HL-60 (cell line): ENCODE results near the gene TBL1X.

Experiments used
- DNase-seq, 2 experiments: peaks; one replicate each; pipeline ENCODE4 v3.0.0-alpha.2; 2010 to 2020; ENCODE audit warnings: low read depth in 1 of 2, low spot score in 1 of 2
- H3K27ac ChIP-seq: fragments of 250-450 bp; sonication (Bioruptor Pico); replicated peaks from 2 replicates; pipeline ENCODE4 v1.5.1; 2020; ENCODE audit warnings: mild to moderate bottlenecking, moderate library complexity
- H3K27me3 ChIP-seq: fragments of 250-450 bp; sonication (Bioruptor Pico); 2 replicates; pipeline ENCODE4 v1.5.1; 2021; ENCODE audit warnings: mild to moderate bottlenecking, moderate library complexity; ENCODE audit not compliant: insufficient read depth, poor library complexity, severe bottlenecking
- H3K4me3 ChIP-seq: replicated peaks from 2 replicates; pipeline ENCODE4 v1.5.1; 2011; ENCODE audit warnings: mild to moderate bottlenecking, control low read depth, low read length; ENCODE audit not compliant: insufficient read depth
- CTCF ChIP-seq: IDR thresholded peaks from one replicate; pipeline ENCODE4 v1.5.1; 2011; ENCODE audit warnings: low read length, control low read depth, inconsistent platforms; ENCODE audit not compliant: insufficient read depth
- GABPA ChIP-seq: IDR thresholded peaks from 2 replicates; pipeline ENCODE4 v1.6.1; 2012; ENCODE audit warnings: low read depth
- POLR2AphosphoS5 ChIP-seq: IDR thresholded peaks from 2 replicates; pipeline ENCODE4 v1.6.1; 2012; ENCODE audit warnings: low read depth
- REST ChIP-seq: IDR thresholded peaks from 2 replicates; pipeline ENCODE4 v1.6.1; 2012; ENCODE audit warnings: low read depth; ENCODE audit not compliant: insufficient replicate concordance
- SPI1 ChIP-seq: IDR thresholded peaks from 2 replicates; pipeline ENCODE4 v1.6.1; 2012; ENCODE audit warnings: low read depth, mild to moderate bottlenecking, borderline replicate concordance

Gene TBL1X

GRCh38 chrX:9581771-9582385 lies 117.0 kb downstream of the TBL1X start:
- H3K4me3 ChIP-seq = no peak overlapping the region
- no peaks in the 10 kb centered on the region for H3K27me3 ChIP-seq
- TF ChIP-seq REST (no peak), GABPA (no peak), SPI1 (no peak), CTCF (no peak), POLR2AphosphoS5 (no peak)
- no peak for DNase-seq
- no peak overlapping the region for H3K27ac ChIP-seq

- Histone ChIP-seq H3K27ac (no peak overlapping the region), H3K4me3 (no peak overlapping the region), H3K27me3 (no peaks in the 10 kb centered on the region)
- TF ChIP-seq POLR2AphosphoS5 = no peak
- no peak for DNase-seq
Measured at GRCh38 chrX:9582956-9583355, 118.1 kb downstream of the TBL1X start.

GRCh38 chrX:9586992-9587392 lies 122.1 kb downstream of the TBL1X start:
- DNase-seq = no peak
- H3K27ac ChIP-seq = no peak overlapping the region
- no peaks in the 10 kb centered on the region for H3K27me3 ChIP-seq

GRCh38 chrX:9587642-9588041 lies 122.8 kb downstream of the TBL1X start:
- Histone ChIP-seq H3K27me3 (no peaks in the 10 kb centered on the region), H3K27ac (no peak overlapping the region), H3K4me3 (no peak overlapping the region)
- DNase-seq = no peak
- TF ChIP-seq GABPA = no peak
- no peak for TF ChIP-seq REST
- no peak for TF ChIP-seq SPI1
- TF ChIP-seq POLR2AphosphoS5 = no peak
- TF ChIP-seq CTCF = no peak

More at GRCh38 chrX:9586992-9587392, 122.1 kb downstream of the TBL1X start:
- TF ChIP-seq SPI1 = no peak
- no peak overlapping the region for H3K4me3 ChIP-seq

GRCh38 chrX:9591496-9591895 lies 126.6 kb downstream of the TBL1X start:
- TF ChIP-seq GABPA (no peak), REST (no peak), POLR2AphosphoS5 (no peak), SPI1 (no peak)
- Histone ChIP-seq H3K27me3 (no peaks in the 10 kb centered on the region), H3K4me3 (no peak overlapping the region), H3K27ac (no peak overlapping the region)
- no peak for DNase-seq
